HepG2 (cell line): ENCODE data around the gene ZNF134. TPM values are rescaled to one million over a fixed set of nuclear protein-coding genes. Genes with fewer than 3 reads are reported as not detected.

Experiments
- ATF1 ChIP-seq: IDR thresholded peaks from 2 replicates; pipeline ENCODE4 v1.6.1; 2016; ENCODE audit warnings: mild to moderate bottlenecking, control low read depth
- BRCA1 ChIP-seq: sonication (generic); formaldehyde crosslinking; IDR thresholded peaks from 2 replicates; pipeline ENCODE4 v1.4.0; 2020; ENCODE audit warnings: missing genetic modification reagents
- ELF1 ChIP-seq: sonication (generic); formaldehyde crosslinking; IDR thresholded peaks from 2 replicates; pipeline ENCODE4 v1.4.0; 2020; ENCODE audit warnings: missing genetic modification reagents
- ERF ChIP-seq: IDR thresholded peaks from 2 replicates; pipeline ENCODE4 v1.6.1; 2018; ENCODE audit warnings: missing biosample characterization, missing genetic modification reagents
- GMEB2 ChIP-seq: IDR thresholded peaks from 2 replicates; pipeline ENCODE4 v1.6.1; 2016; ENCODE audit warnings: missing biosample characterization, missing genetic modification reagents, low read depth
- GTF3A ChIP-seq: sonication (generic); formaldehyde crosslinking; conservative IDR thresholded peaks from 2 replicates; pipeline ENCODE4 v1.4.0; 2020; ENCODE audit warnings: mild to moderate bottlenecking, missing genetic modification reagents
- HBP1 ChIP-seq: IDR thresholded peaks from 2 replicates; pipeline ENCODE4 v1.6.1; 2016; ENCODE audit warnings: low read depth, control low read depth
- HMGXB3 ChIP-seq: sonication (generic); formaldehyde crosslinking; IDR thresholded peaks from 2 replicates; pipeline ENCODE4 v1.4.0; 2020; ENCODE audit warnings: missing genetic modification reagents, borderline replicate concordance
- MIXL1 ChIP-seq: IDR thresholded peaks from 2 replicates; pipeline ENCODE4 v1.6.1; 2016
- MXI1 ChIP-seq: IDR thresholded peaks from 3 replicates; pipeline ENCODE4 v1.6.1; 2012; ENCODE audit warnings: low read depth, low read length, inconsistent platforms, borderline replicate concordance
- RAD21 ChIP-seq: fragments of 450-650 bp; formaldehyde crosslinking; IDR thresholded peaks from 2 replicates; pipeline ENCODE4 v1.5.0; 2020; ENCODE audit warnings: mild to moderate bottlenecking
- RBM39 ChIP-seq: fragments of 200-400 bp; formaldehyde crosslinking; IDR thresholded peaks from one replicate; pipeline ENCODE4 v1.6.1; 2018; ENCODE audit warnings: antibody characterized with exemption, mild to moderate bottlenecking, low read depth, low read length; ENCODE audit not compliant: poor library complexity, severe bottlenecking
- RELA ChIP-seq: sonication (generic); formaldehyde crosslinking; IDR thresholded peaks from 2 replicates; pipeline ENCODE4 v1.4.0; 2020; ENCODE audit warnings: missing genetic modification reagents
- SMAD1 ChIP-seq: sonication (generic); formaldehyde crosslinking; IDR thresholded peaks from 2 replicates; pipeline ENCODE4 v1.4.0; 2020; ENCODE audit warnings: missing genetic modification reagents, low read depth, mild to moderate bottlenecking, borderline replicate concordance
- THAP7 ChIP-seq: sonication (generic); formaldehyde crosslinking; IDR thresholded peaks from 2 replicates; pipeline ENCODE4 v1.8.1; 2023; ENCODE audit warnings: mild to moderate bottlenecking, missing genetic modification reagents
- TP53 ChIP-seq: sonication (generic); formaldehyde crosslinking; conservative IDR thresholded peaks from 2 replicates; pipeline ENCODE4 v1.4.0; 2020; ENCODE audit warnings: missing genetic modification reagents
- ZNF124 ChIP-seq: sonication (generic); formaldehyde crosslinking; IDR thresholded peaks from 2 replicates; pipeline ENCODE4 v1.4.0; 2020; ENCODE audit warnings: missing genetic modification reagents
- ZNF335 ChIP-seq: sonication (generic); formaldehyde crosslinking; IDR thresholded peaks from 2 replicates; pipeline ENCODE4 v1.4.0; 2020; ENCODE audit warnings: missing genetic modification reagents
- ZNF350 ChIP-seq: sonication (generic); formaldehyde crosslinking; IDR thresholded peaks from 2 replicates; pipeline ENCODE4 v1.4.0; 2020; ENCODE audit warnings: mild to moderate bottlenecking, low read depth, missing genetic modification reagents, borderline replicate concordance
- ZNF772 ChIP-seq: sonication (generic); formaldehyde crosslinking; IDR thresholded peaks from 2 replicates; pipeline ENCODE4 v1.5.0; 2020; ENCODE audit warnings: mild to moderate bottlenecking, missing genetic modification reagents
- ZNF792 ChIP-seq: IDR thresholded peaks from 2 replicates; pipeline ENCODE4 v1.6.1; 2016
- polyA plus RNA-seq, 8 experiments: library from polyadenylated mRNA; depleted of rRNA in 3 of 8; stranded (reverse) in 7 of 8; unstranded in 1 of 8; fragments of >200 nt; fragmentation: Illumina TruSeq in 4 of 8; extraction: Trizol in 4 of 8; gene quantifications; 2 replicates each; pipeline versions ENCODE4 v1.2.1 to v1.2.3, GENCODE V29; 2011 to 2016; ENCODE audit warnings: low read depth in 4 of 8, missing spikeins in 1 of 8, mixed read lengths in 1 of 8; ENCODE audit not compliant: insufficient read depth in 1 of 8
- total RNA-seq, 5 experiments: library from RNA; depleted of rRNA; stranded (reverse); fragments of >200 nt; fragmentation: Illumina TruSeq; extraction: Trizol; gene quantifications; 2 replicates each; pipeline ENCODE4 v1.2.3, GENCODE V29; 2016; ENCODE audit warnings: low read depth in 1 of 5

Gene ZNF134
- total and polyA plus RNA-seq, 2 of the 13 experiments (the other 11 are each of a cell fraction or from before 2014, with no cell fraction given): 6.8 to 17.1 TPM

- TF ChIP-seq THAP7 (CRISPR knock-in tag) (0 out of 2 replicates have a peak, but pooled peaks have one; percentile 21), GTF3A (no peak), RELA (CRISPR knock-in tag) (no peak), ZNF350 (CRISPR knock-in tag) (peak; percentile 53; the same call in 1 of the 2 replicates), ZNF124 (CRISPR knock-in tag) (0 out of 2 replicates have a peak, but pooled peaks have one; percentile 45), ELF1 (CRISPR knock-in tag) (peak; percentile 97), SMAD1 (peak; percentile 63; the same call in 1 of the 2 replicates), TP53 (no peak), ZNF772 (peak; percentile 43), RBM39 (peak; percentile 35), ZNF792 (CRISPR knock-in tag) (peak; percentile 52; the same call in 1 of the 2 replicates), BRCA1 (0 out of 2 replicates have a peak, but pooled peaks have one; percentile 51), MIXL1 (CRISPR knock-in tag) (no peak; the same call in 1 of the 2 replicates), MXI1 (peak; percentile 68; the same call in 1 of the 3 replicates), ATF1 (CRISPR knock-in tag) (peak; percentile 75), ERF (CRISPR knock-in tag) (no peak), HMGXB3 (CRISPR knock-in tag) (peak; percentile 29; the same call in 1 of the 2 replicates), HBP1 (CRISPR knock-in tag) (no peak), RAD21 (CRISPR knock-in tag) (0 out of 2 replicates have a peak, but pooled peaks have one; percentile 16), GMEB2 (peak; percentile 60; the same call in 1 of the 2 replicates), ZNF335 (CRISPR knock-in tag) (peak; percentile 71; the same call in 1 of the 2 replicates)
Measured at GRCh38 chr19:57578487-57579205, 35.4 kb upstream of the ZNF134 start, which contains the start of gene ZNF416 (continued).
